WTC11 (cell line): ENCODE data around the gene SMARCE1. TPM values are rescaled to one million over a fixed set of nuclear protein-coding genes. Genes with fewer than 3 reads are reported as not detected.

Source experiments
- ATAC-seq: fragments of 200-7000 bp; cut with Tn5 transposase; 2 replicates; pipeline ENCODE4 v1.10.0; 2021; ENCODE audit warnings: mild to moderate bottlenecking, moderate library complexity
- CTCF ChIA-PET: fragments of 300-600 bp; sonication (Branson Sonifier 250); formaldehyde crosslinking; loops from one replicate; lab custom pipeline; 2021; ENCODE audit warnings: antibody characterized with exemption; lab: Charles Lee
- POLR2A ChIA-PET: fragments of 350-600 bp; sonication (Branson Sonifier 250); formaldehyde crosslinking; loops from one replicate; lab custom pipeline; 2021; ENCODE audit warnings: antibody characterized with exemption; lab: Charles Lee
- DNase-seq: peaks from one replicate; pipeline ENCODE4 v3.0.0; 2021; ENCODE audit warnings: low spot score
- H3K27ac Mint-ChIP-seq: 2 replicates; pipeline ENCODE4 v1.8.0; 2021; ENCODE audit warnings: mixed read lengths
- H3K27me3 Mint-ChIP-seq: 2 replicates; pipeline ENCODE4 v1.8.0; 2021; ENCODE audit warnings: low read depth, mild to moderate bottlenecking, moderate library complexity, mixed read lengths
- H3K36me3 Mint-ChIP-seq: 2 replicates; pipeline ENCODE4 v1.8.0; 2021; ENCODE audit warnings: mixed read lengths
- H3K4me1 Mint-ChIP-seq: 2 replicates; pipeline ENCODE4 v1.8.0; 2022; ENCODE audit warnings: mixed read lengths
- H3K4me3 Mint-ChIP-seq: 2 replicates; pipeline ENCODE4 v1.8.0; 2021; ENCODE audit warnings: mild to moderate bottlenecking, moderate library complexity, mixed read lengths
- H3K9me3 Mint-ChIP-seq: 2 replicates; pipeline ENCODE4 v1.8.0; 2021; ENCODE audit warnings: mixed read lengths
- AR ChIP-seq: fragments of 250-450 bp; sonication (Bioruptor Pico); IDR thresholded peaks from 2 replicates; pipeline ENCODE4 v1.9.0; 2021; ENCODE audit warnings: mild to moderate bottlenecking
- ATF1 ChIP-seq: sonication (generic); formaldehyde crosslinking; IDR thresholded peaks from 2 replicates; pipeline ENCODE4 v1.8.1; 2023; ENCODE audit warnings: mild to moderate bottlenecking, moderate library complexity, missing genetic modification reagents
- ATF2 ChIP-seq: sonication (generic); formaldehyde crosslinking; IDR thresholded peaks from 2 replicates; pipeline ENCODE4 v1.8.1; 2022; ENCODE audit warnings: low read depth, missing genetic modification reagents, borderline replicate concordance
- ATF6 ChIP-seq: sonication (generic); formaldehyde crosslinking; IDR thresholded peaks from 2 replicates; pipeline ENCODE4 v1.8.1; 2023; ENCODE audit warnings: mild to moderate bottlenecking, missing genetic modification reagents
- EMX1 ChIP-seq: fragments of 250-450 bp; sonication (Bioruptor Pico); IDR thresholded peaks from 2 replicates; pipeline ENCODE4 v1.8.0; 2021; ENCODE audit warnings: mild to moderate bottlenecking
- ERG ChIP-seq: fragments of 250-450 bp; sonication (Bioruptor Pico); IDR thresholded peaks from 2 replicates; pipeline ENCODE4 v1.8.0; 2021; ENCODE audit warnings: mild to moderate bottlenecking
- ESRRA ChIP-seq: sonication (generic); formaldehyde crosslinking; IDR thresholded peaks from 2 replicates; pipeline ENCODE4 v1.8.1; 2022; ENCODE audit warnings: mild to moderate bottlenecking, missing genetic modification reagents, borderline replicate concordance
- FOXK1 ChIP-seq: sonication (generic); formaldehyde crosslinking; IDR thresholded peaks from 2 replicates; pipeline ENCODE4 v1.8.0; 2022; ENCODE audit warnings: mild to moderate bottlenecking, moderate library complexity, missing genetic modification reagents
- FOXP4 ChIP-seq: sonication (generic); formaldehyde crosslinking; IDR thresholded peaks from 2 replicates; pipeline ENCODE4 v1.8.0; 2022; ENCODE audit warnings: mild to moderate bottlenecking, missing genetic modification reagents
- GABPB1 ChIP-seq: sonication (generic); formaldehyde crosslinking; IDR thresholded peaks from 2 replicates; pipeline ENCODE4 v1.8.1; 2023; ENCODE audit warnings: mild to moderate bottlenecking, missing genetic modification reagents
- GRHL2 ChIP-seq: fragments of 250-450 bp; sonication (Bioruptor Pico); IDR thresholded peaks from 2 replicates; pipeline ENCODE4 v1.8.0; 2022; ENCODE audit warnings: mild to moderate bottlenecking, moderate library complexity; ENCODE audit not compliant: insufficient replicate concordance, severe bottlenecking
- GTF2I ChIP-seq: fragments of 250-450 bp; sonication (Bioruptor Pico); conservative IDR thresholded peaks from 2 replicates; pipeline ENCODE4 v1.4.0; 2021; ENCODE audit warnings: mild to moderate bottlenecking
- HMGA2 ChIP-seq: fragments of 250-450 bp; sonication (Bioruptor Pico); IDR thresholded peaks from 2 replicates; pipeline ENCODE4 v1.4.0; 2021; ENCODE audit warnings: mild to moderate bottlenecking, moderate library complexity
- MYBL2 ChIP-seq: sonication (generic); formaldehyde crosslinking; IDR thresholded peaks from 2 replicates; pipeline ENCODE4 v1.8.1; 2023; ENCODE audit warnings: mild to moderate bottlenecking, moderate library complexity, missing genetic modification reagents
- PRRX2 ChIP-seq: fragments of 250-450 bp; sonication (Bioruptor Pico); IDR thresholded peaks from 2 replicates; pipeline ENCODE4 v1.8.0; 2021; ENCODE audit warnings: mild to moderate bottlenecking
- RELA ChIP-seq: sonication (generic); formaldehyde crosslinking; IDR thresholded peaks from 2 replicates; pipeline ENCODE4 v1.8.1; 2022; ENCODE audit warnings: missing genetic modification reagents, mild to moderate bottlenecking, borderline replicate concordance
- SP1 ChIP-seq: sonication (generic); formaldehyde crosslinking; conservative IDR thresholded peaks from 2 replicates; pipeline ENCODE4 v1.8.1; 2022; ENCODE audit warnings: missing genetic modification reagents
- ZBTB21 ChIP-seq: sonication (generic); formaldehyde crosslinking; IDR thresholded peaks from 2 replicates; pipeline ENCODE4 v1.8.1; 2023; ENCODE audit warnings: mild to moderate bottlenecking, missing genetic modification reagents, borderline replicate concordance
- ZNF512 ChIP-seq: sonication (generic); formaldehyde crosslinking; IDR thresholded peaks from 2 replicates; pipeline ENCODE4 v1.8.1; 2022; ENCODE audit warnings: missing genetic modification reagents, borderline replicate concordance
- total RNA-seq: library from RNA; stranded (reverse); gene quantifications from 3 replicates; pipeline ENCODE4 v1.2.3, GENCODE V29; 2021

The SMARCE1 gene
- total RNA-seq, 1 experiment from 2014 or later: 109 TPM

- H3K9me3 Mint-ChIP-seq: no peaks in the 10 kb centered on the region
- no peaks in the 10 kb centered on the region for H3K27me3 Mint-ChIP-seq
- no peak for TF ChIP-seq ZBTB21
- no peak for TF ChIP-seq ATF1 (CRISPR knock-in tag)
- TF ChIP-seq GRHL2 (CRISPR knock-in tag): no peak
- TF ChIP-seq EMX1: no peak
- TF ChIP-seq ERG (CRISPR knock-in tag): no peak
- TF ChIP-seq GABPB1 (CRISPR knock-in tag): no peak
- TF ChIP-seq FOXK1 (CRISPR knock-in tag): no peak
- no peak for TF ChIP-seq GTF2I (CRISPR knock-in tag)
- no peak for TF ChIP-seq HMGA2 (CRISPR knock-in tag)
- no peak for TF ChIP-seq RELA
- TF ChIP-seq ZNF512 (CRISPR knock-in tag): no peak
- TF ChIP-seq ATF6 (CRISPR knock-in tag): no peak
- TF ChIP-seq ESRRA (CRISPR knock-in tag): no peak
- no peak for TF ChIP-seq SP1 (CRISPR knock-in tag)
- TF ChIP-seq ATF2: no peak
- TF ChIP-seq FOXP4 (CRISPR knock-in tag): no peak
- no peak for TF ChIP-seq MYBL2 (CRISPR knock-in tag)
- TF ChIP-seq AR (CRISPR knock-in tag): no peak
- TF ChIP-seq PRRX2 (CRISPR knock-in tag): no peak
- CTCF ChIA-PET: interaction anchor here (1.1 to 2.3 kb wide), 3 partner anchors 10 to 45 kb away, joined by 3 to 9 read pairs (median 5); no protein-coding TSS in a partner anchor
- H3K36me3 Mint-ChIP-seq: no peaks in the 10 kb centered on the region
- ATAC-seq (no peak), DNase-seq (no peak)
- H3K4me3 Mint-ChIP-seq: no peak overlapping the region
- POLR2A ChIA-PET: no interaction called here
- H3K27ac Mint-ChIP-seq: no peak overlapping the region
- H3K4me1 Mint-ChIP-seq: peaks cover 22% of the 10 kb centered on the region
Measured at GRCh38 chr17:40605306-40605705, 42.3 kb downstream of the SMARCE1 start.
